NB4 (cell line): ENCODE data around the gene MT1X.

Source experiments
- DNase-seq: peaks from one replicate; pipeline ENCODE4 v3.0.0; 2010; ENCODE audit warnings: low read depth
- H3K4me3 ChIP-seq: one replicate; pipeline ENCODE4 v1.5.1; 2011; ENCODE audit warnings: mild to moderate bottlenecking, low read depth, low read length, moderate library complexity
- CTCF ChIP-seq: IDR thresholded peaks from one replicate; pipeline ENCODE4 v1.5.1; 2012; ENCODE audit warnings: low read depth, low read length
- MAX ChIP-seq: IDR thresholded peaks from 2 replicates; pipeline ENCODE4 v1.6.1; 2011; ENCODE audit warnings: low read depth, low read length
- MYC ChIP-seq: IDR thresholded peaks from 2 replicates; pipeline ENCODE4 v1.6.1; 2011; ENCODE audit warnings: low read depth, low read length
- POLR2A ChIP-seq: IDR thresholded peaks from 2 replicates; pipeline ENCODE4 v1.6.1; 2011; ENCODE audit warnings: mild to moderate bottlenecking; ENCODE audit not compliant: insufficient read length; ENCODE audit errors: extremely low read depth

Gene MT1X

GRCh38 chr16:56643080-56643778, 39.0 kb upstream of the MT1X start:
- H3K4me3 ChIP-seq: no peak overlapping the region
- TF ChIP-seq MYC (no peak), CTCF (peak; percentile 32)
- peak; percentile 78 for DNase-seq

- TF ChIP-seq MYC (no peak), MAX (no peak), CTCF (no peak), POLR2A (no peak)
- H3K4me3 ChIP-seq: no peak overlapping the region
- DNase-seq: no peak
Measured at GRCh38 chr16:56643833-56644232, 38.4 kb upstream of the MT1X start.

- H3K4me3 ChIP-seq: no peak overlapping the region
- no peak for DNase-seq
- TF ChIP-seq MAX (no peak), POLR2A (no peak), CTCF (no peak), MYC (no peak)
Measured at GRCh38 chr16:56645311-56645710, 37.0 kb upstream of the MT1X start.

GRCh38 chr16:56645838-56646237, 36.4 kb upstream of the MT1X start:
- H3K4me3 ChIP-seq: no peak overlapping the region
- TF ChIP-seq MAX: no peak
- TF ChIP-seq CTCF: no peak
- TF ChIP-seq MYC: no peak
- TF ChIP-seq POLR2A: no peak
- DNase-seq: no peak

GRCh38 chr16:56647641-56648431, 34.4 kb upstream of the MT1X start:
- H3K4me3 ChIP-seq: no peak overlapping the region
- DNase-seq: no peak
- TF ChIP-seq POLR2A: no peak
- TF ChIP-seq MYC: no peak
- TF ChIP-seq CTCF: no peak
- TF ChIP-seq MAX: no peak

- no peak for TF ChIP-seq MAX
- TF ChIP-seq POLR2A: no peak
- no peak for TF ChIP-seq CTCF
- TF ChIP-seq MYC: no peak
- no peak overlapping the region for H3K4me3 ChIP-seq
- no peak for DNase-seq
Measured at GRCh38 chr16:56649271-56649670, 33.0 kb upstream of the MT1X start.
